Adrenal gland (tissue), 5 donors: ENCODE results near the gene KANSL1L.

Experiments used
- CTCF ChIP-seq, 6 experiments: fragments of 450-650 bp in 4 of 6; fragments of 200-600 bp in 2 of 6; sonication (generic) in 1 of 6; IDR thresholded peaks; 1 replicate in 5 of 6; 2 replicates in 1 of 6; pipeline versions ENCODE4 v1.5.1 to v1.8.0; 2016 to 2021; ENCODE audit warnings: antibody characterized with exemption in 6 of 6, mild to moderate bottlenecking in 2 of 6, moderate library complexity in 1 of 6
- POLR2A ChIP-seq, 2 donors: fragments of 450-650 bp; IDR thresholded peaks; one replicate each; pipeline ENCODE4 v1.6.1; 2017; ENCODE audit warnings: antibody characterized with exemption in 2 of 2, mild to moderate bottlenecking in 2 of 2, moderate library complexity in 1 of 2
- donor health status: DM: no; HTN: no; CAD: no.

DNA sequence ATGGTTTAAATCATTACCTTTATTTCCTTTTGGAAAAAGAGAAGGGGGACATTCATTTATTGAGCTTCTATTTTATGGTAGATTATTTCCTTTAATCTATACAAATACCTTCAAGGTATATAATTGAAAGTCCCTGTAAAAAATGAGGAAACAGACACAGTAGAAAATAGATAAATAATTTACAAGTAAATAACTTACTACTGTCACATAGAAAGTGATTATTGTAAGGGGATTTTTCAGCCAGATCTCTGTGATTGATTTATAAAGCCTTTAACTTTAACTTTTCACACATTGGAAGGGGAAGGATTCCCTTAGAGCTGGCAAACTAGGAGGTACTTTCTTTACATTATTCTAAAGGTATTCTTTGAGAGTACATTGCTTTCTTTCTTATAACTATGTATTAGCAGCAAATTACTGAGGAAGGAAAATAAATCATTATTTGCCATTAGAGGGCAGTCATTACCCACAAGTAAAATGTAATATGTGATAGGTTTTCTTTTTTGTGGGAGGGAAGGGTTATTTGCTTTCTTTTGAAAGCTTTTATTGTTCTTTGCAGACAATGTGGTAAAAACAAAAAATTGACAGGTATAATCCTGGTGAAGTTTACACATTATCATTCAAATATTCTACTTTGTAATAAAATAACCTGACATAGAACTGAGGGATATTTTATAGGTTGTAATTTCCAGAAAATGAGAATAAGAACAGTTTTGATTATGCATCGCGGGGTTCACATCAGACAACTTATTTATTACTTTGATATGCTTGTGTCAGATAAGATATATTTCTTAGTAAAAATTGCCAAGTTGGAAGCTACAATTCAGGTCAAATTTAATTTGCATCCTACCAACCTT, 193.6 kb downstream of the KANSL1L start:
- TF ChIP-seq CTCF (IDR thresholded peaks at IDR 0.05) (peak; percentile 26 to 84 (median 70)), POLR2A (IDR thresholded peaks at IDR 0.05) (no peak)
